Lung (tissue), 12 donors: ENCODE measurements around the gene NACA2. TPM values are rescaled to one million over a fixed set of nuclear protein-coding genes. Genes with fewer than 3 reads are reported as not detected.

ENCODE experiments used
- ATAC-seq: fragments of 200-7000 bp; cut with Tn5 transposase; one replicate; pipeline ENCODE4 v1.9.1; 2020; ENCODE audit warnings: moderate number of reproducible peaks; ENCODE audit not compliant: insufficient read depth, low FRiP score
- DNase-seq, 3 donors: peaks; one replicate each; pipeline ENCODE4 v3.0.0-alpha.2; 2013 to 2017
- H3K27ac ChIP-seq, 2 donors: one replicate each; pipeline ENCODE4 v1.5.1; 2013; ENCODE audit warnings: mild to moderate bottlenecking in 2 of 2, moderate library complexity in 2 of 2, control low read depth in 1 of 2, inconsistent platforms in 1 of 2, low read depth in 1 of 2, low read length in 1 of 2
- H3K27me3 ChIP-seq, 3 donors: one replicate each; pipeline ENCODE4 v1.5.1; 2013; ENCODE audit warnings: low read length in 2 of 3; ENCODE audit not compliant: control insufficient read depth in 3 of 3, insufficient read depth in 3 of 3
- H3K36me3 ChIP-seq, 4 donors: one replicate each; pipeline ENCODE4 v1.5.1; 2013; ENCODE audit warnings: low read length in 4 of 4, mild to moderate bottlenecking in 1 of 4, moderate library complexity in 1 of 4; ENCODE audit not compliant: control insufficient read depth in 4 of 4, insufficient read depth in 4 of 4
- H3K4me1 ChIP-seq, 5 donors: one replicate each; pipeline ENCODE4 v1.5.1; 2013; ENCODE audit warnings: low read length in 5 of 5, mild to moderate bottlenecking in 2 of 5, moderate library complexity in 1 of 5; ENCODE audit not compliant: control insufficient read depth in 5 of 5, insufficient read depth in 5 of 5
- H3K4me3 ChIP-seq: one replicate; pipeline ENCODE4 v1.5.1; 2013; ENCODE audit warnings: mild to moderate bottlenecking, control low read depth, moderate library complexity
- H3K9ac ChIP-seq, 2 donors: one replicate each; pipeline ENCODE4 v1.5.1; 2013; ENCODE audit warnings: low read length in 2 of 2, control low read depth in 1 of 2; ENCODE audit not compliant: insufficient read depth in 1 of 2
- H3K9me3 ChIP-seq, 4 donors: one replicate each; pipeline ENCODE4 v1.5.1; 2013; ENCODE audit warnings: low read length in 3 of 4, mild to moderate bottlenecking in 1 of 4, moderate library complexity in 1 of 4; ENCODE audit not compliant: control insufficient read depth in 4 of 4, insufficient read depth in 3 of 4
- WGBS, 2 donors: extraction: QIAGEN DNeasy Blood & Tissue Kit; methylation state at CpG; one replicate each; pipeline ENCODE4 v1.1.7; 2013; 5-methylcytosine and 5-hydroxymethylcytosine counted together
- polyA plus RNA-seq, 2 donors: library from polyadenylated mRNA; stranded (reverse); fragments of 200-250 nt; gene quantifications; one replicate each; pipeline ENCODE4 v1.2.1, GENCODE V29; 2013
- total RNA-seq, 2 donors: library from RNA; depleted of rRNA in 1 of 2; stranded (reverse); fragments of >200 nt in 1 of 2; gene quantifications; one replicate each; pipeline ENCODE4 v1.2.1, GENCODE V29; 2014 to 2021
- TF ChIP-seq, protein P1 (sequence below): IDR thresholded peaks from 2 replicates; pipeline ENCODE4 v1.5.1; 2012; ENCODE audit warnings: mild to moderate bottlenecking; ENCODE audit errors: control extremely low read depth, extremely low read depth
- donor health status: control.
- donor health status: control.
- donor health status: Bipolar disorder and iron deficiency.
- donor health status: healthy.
- donor health status: DM: yes; HTN: yes; CAD: no.

The NACA2 gene
- total and polyA plus RNA-seq, 4 donors: 0.07 TPM; not detected in 3

DNA sequence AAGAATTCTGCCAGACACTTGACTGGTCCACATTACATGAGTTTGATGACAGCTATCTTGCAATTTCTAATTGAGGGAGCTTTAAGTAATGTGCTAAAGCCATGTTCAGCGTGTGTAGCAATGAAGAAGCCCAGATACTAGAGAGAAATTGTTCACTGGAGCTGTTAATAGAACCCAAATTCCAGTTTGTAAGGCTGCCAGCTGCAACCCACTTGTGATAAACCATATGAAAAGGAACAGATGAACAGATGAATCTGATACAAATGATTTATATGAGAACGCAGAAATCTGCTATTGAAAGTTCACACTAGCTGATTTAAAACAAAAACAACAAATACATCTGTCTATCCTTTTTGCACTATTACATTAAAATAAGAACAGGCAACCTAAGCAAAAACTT lies 6.2 kb downstream of the NACA2 start:
- 90 to 93% methylated on average over 2 of the region's 2 CpGs for WGBS, 2 donors
- TF ChIP-seq, protein P1, sequence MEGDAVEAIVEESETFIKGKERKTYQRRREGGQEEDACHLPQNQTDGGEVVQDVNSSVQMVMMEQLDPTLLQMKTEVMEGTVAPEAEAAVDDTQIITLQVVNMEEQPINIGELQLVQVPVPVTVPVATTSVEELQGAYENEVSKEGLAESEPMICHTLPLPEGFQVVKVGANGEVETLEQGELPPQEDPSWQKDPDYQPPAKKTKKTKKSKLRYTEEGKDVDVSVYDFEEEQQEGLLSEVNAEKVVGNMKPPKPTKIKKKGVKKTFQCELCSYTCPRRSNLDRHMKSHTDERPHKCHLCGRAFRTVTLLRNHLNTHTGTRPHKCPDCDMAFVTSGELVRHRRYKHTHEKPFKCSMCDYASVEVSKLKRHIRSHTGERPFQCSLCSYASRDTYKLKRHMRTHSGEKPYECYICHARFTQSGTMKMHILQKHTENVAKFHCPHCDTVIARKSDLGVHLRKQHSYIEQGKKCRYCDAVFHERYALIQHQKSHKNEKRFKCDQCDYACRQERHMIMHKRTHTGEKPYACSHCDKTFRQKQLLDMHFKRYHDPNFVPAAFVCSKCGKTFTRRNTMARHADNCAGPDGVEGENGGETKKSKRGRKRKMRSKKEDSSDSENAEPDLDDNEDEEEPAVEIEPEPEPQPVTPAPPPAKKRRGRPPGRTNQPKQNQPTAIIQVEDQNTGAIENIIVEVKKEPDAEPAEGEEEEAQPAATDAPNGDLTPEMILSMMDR: no peak
- DNase-seq (no peak), ATAC-seq (no peak)
- peaks cover 0 to 14% (median 0%) of the 10 kb centered on the region in 5 donors for H3K4me1 ChIP-seq
- no peak overlapping the region for H3K9ac ChIP-seq
- H3K9me3 ChIP-seq: no peaks in the 10 kb centered on the region
- no peaks in the 10 kb centered on the region for H3K36me3 ChIP-seq
- no peaks in the 10 kb centered on the region for H3K27me3 ChIP-seq
- H3K4me3 ChIP-seq: no peak overlapping the region
- H3K27ac ChIP-seq: no peak overlapping the region

DNA sequence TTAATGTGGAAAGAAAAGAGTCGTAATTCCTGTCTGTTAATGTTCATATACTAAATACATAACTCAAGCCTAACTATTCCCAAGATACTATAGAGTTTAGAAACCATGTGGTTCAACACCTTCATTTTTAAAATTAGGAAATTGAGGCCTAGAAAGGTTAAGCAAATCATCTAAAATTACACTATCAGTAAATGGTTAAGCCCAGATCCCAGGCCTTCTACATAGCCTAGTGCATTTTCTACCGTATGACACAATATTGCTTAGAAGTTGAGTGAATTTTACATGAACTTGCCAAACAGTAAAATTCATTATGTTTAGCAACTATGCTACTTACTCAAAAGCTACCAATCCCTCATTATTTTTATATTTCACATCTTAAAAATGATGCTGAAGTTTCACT lies 6.8 kb downstream of the NACA2 start:
- no peak overlapping the region for H3K4me3 ChIP-seq
- WGBS, 2 donors: 84 to 90% methylated on average over 2 of the region's 2 CpGs
- H3K36me3 ChIP-seq: no peaks in the 10 kb centered on the region

DNA sequence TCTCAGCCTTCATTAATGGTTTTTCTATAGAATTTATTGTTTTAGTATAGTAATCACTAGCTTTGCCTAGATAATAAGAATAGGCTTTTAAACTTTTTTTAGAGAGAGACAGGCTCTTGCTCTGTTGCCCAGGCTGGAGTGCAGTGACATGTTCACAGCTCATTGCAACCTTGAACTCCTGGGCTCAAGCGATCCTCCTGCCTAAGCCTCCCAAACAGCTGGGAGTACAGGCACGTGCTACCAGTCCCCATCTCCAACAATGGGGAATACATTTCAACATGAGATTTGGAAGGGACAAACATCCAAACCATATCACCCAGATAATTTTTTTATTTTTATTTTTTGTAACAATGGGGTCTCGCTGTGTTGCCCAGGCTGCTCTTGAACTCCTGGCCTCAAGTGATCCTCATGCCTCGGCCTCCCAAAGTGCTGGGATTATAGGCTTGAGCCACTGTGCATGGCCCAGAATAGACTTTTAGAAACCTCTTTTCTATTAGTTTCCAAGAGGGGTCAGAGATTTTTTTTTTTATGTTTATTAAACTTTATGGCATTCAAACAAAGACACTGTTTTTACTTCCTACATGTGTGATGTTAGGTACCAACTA lies 7.3 kb downstream of the NACA2 start:
- 96% methylated on average over 4 of the region's 4 CpGs for WGBS, 2 donors
- Histone ChIP-seq H3K27ac (no peak overlapping the region), H3K4me1 (peaks cover 0 to 22% (median 0%) of the 10 kb centered on the region in 5 donors), H3K9ac (no peak overlapping the region), H3K9me3 (no peaks in the 10 kb centered on the region), H3K36me3 (no peaks in the 10 kb centered on the region), H3K27me3 (no peaks in the 10 kb centered on the region), H3K4me3 (no peak overlapping the region)
- TF ChIP-seq, protein P1: no peak
- ATAC-seq (no peak), DNase-seq (no peak)

More for the DNA sequence above, 6.8 kb downstream of the NACA2 start:
- Histone ChIP-seq H3K9me3 (no peaks in the 10 kb centered on the region), H3K27me3 (no peaks in the 10 kb centered on the region), H3K27ac (no peak overlapping the region), H3K9ac (no peak overlapping the region), H3K4me1 (peaks cover 0 to 20% (median 0%) of the 10 kb centered on the region in 5 donors)
- DNase-seq (no peak), ATAC-seq (no peak)
- TF ChIP-seq, protein P1: no peak

DNA sequence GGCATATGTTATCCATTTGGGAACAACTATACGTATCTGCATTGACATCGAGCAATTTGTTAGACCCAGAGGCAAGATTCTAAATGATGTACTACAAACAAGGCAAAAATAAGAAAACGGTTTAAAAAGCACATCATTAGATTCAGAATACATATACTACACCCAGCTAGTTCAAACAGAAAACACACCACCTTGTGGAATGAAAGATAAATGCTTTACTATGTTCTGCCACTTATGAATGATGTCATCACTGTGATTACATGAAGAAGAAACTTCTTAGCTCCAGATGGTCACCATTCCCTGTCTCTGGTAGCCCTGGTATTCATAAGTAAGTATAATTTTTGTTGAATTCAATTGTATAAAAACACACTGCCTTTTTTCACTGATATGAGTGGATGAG lies 7.8 kb downstream of the NACA2 start:
- ATAC-seq: no peak
- 77 to 79% methylated on average over 3 of the region's 3 CpGs for WGBS, 2 donors
- peak in 2 of 3 donors; percentile 61 to 68 for DNase-seq
- Histone ChIP-seq H3K9me3 (no peaks in the 10 kb centered on the region), H3K27ac (no peak overlapping the region), H3K36me3 (no peaks in the 10 kb centered on the region), H3K4me1 (peaks cover 0 to 27% (median 0%) of the 10 kb centered on the region in 5 donors), H3K27me3 (no peaks in the 10 kb centered on the region), H3K9ac (no peak overlapping the region), H3K4me3 (no peak overlapping the region)
- TF ChIP-seq, protein P1: no peak
